GM23338 (cell line): Measurements from ENCODE around the gene LMOD3. TPM values are rescaled to one million over a fixed set of nuclear protein-coding genes. Genes with fewer than 3 reads are reported as not detected.

ENCODE experiments used
- ATAC-seq: fragments of 200-7000 bp; cut with Tn5 transposase; 3 replicates; pipeline ENCODE4 v1.9.1; 2020
- DNase-seq: peaks from one replicate; pipeline ENCODE4 v3.0.0-alpha.2; 2015; ENCODE audit warnings: low spot score
- H2AFZ ChIP-seq: fragments of 200-600 bp; sonication (generic); 2 replicates; pipeline ENCODE4 v1.8.0; 2016; ENCODE audit warnings: antibody characterized with exemption, mild to moderate bottlenecking, moderate library complexity
- H3F3A ChIP-seq: fragments of 200-600 bp; sonication (generic); replicated peaks from 2 replicates; pipeline ENCODE4 v1.8.0; 2017; ENCODE audit warnings: antibody characterized with exemption, mixed run types, low read depth
- H3K27ac ChIP-seq: fragments of 200-600 bp; sonication (generic); 2 replicates; pipeline ENCODE4 v1.6.1; 2016; ENCODE audit warnings: low read depth
- H3K27me3 ChIP-seq: fragments of 200-600 bp; sonication (generic); 2 replicates; pipeline ENCODE4 v1.8.0; 2016; ENCODE audit warnings: mild to moderate bottlenecking, mixed run types, moderate library complexity; ENCODE audit not compliant: insufficient read depth
- H3K36me3 ChIP-seq: fragments of 200-600 bp; sonication (generic); 2 replicates; pipeline ENCODE4 v1.8.0; 2016; ENCODE audit warnings: mild to moderate bottlenecking; ENCODE audit not compliant: insufficient read depth
- H3K4me1 ChIP-seq: fragments of 200-600 bp; sonication (generic); 2 replicates; pipeline ENCODE4 v1.8.0; 2016; ENCODE audit warnings: mild to moderate bottlenecking, moderate library complexity; ENCODE audit not compliant: insufficient read depth
- H3K4me2 ChIP-seq: fragments of 200-600 bp; sonication (generic); 2 replicates; pipeline ENCODE4 v1.7.1; 2017; ENCODE audit warnings: mixed run types
- H3K4me3 ChIP-seq: fragments of 200-600 bp; sonication (generic); 2 replicates; pipeline ENCODE4 v1.6.1; 2016; ENCODE audit warnings: mixed run types
- H3K79me2 ChIP-seq: fragments of 200-600 bp; sonication (generic); replicated peaks from 2 replicates; pipeline ENCODE4 v1.8.0; 2017; ENCODE audit warnings: mild to moderate bottlenecking; ENCODE audit not compliant: insufficient read depth
- H3K9me2 ChIP-seq: fragments of 200-600 bp; sonication (generic); 2 replicates; pipeline ENCODE4 v1.8.0; 2017; ENCODE audit not compliant: insufficient read depth
- H4K20me1 ChIP-seq: fragments of 200-600 bp; sonication (generic); replicated peaks from 2 replicates; pipeline ENCODE4 v1.8.0; 2017; ENCODE audit warnings: mild to moderate bottlenecking; ENCODE audit not compliant: insufficient read depth
- H3K27ac Mint-ChIP-seq: 2 replicates; pipeline ENCODE4 v1.8.0; 2020; ENCODE audit warnings: inconsistent platforms, mild to moderate bottlenecking, moderate library complexity, mixed read lengths
- H3K27me3 Mint-ChIP-seq: 3 replicates; pipeline ENCODE4 v1.8.0; 2022; ENCODE audit warnings: low read depth, mild to moderate bottlenecking, moderate library complexity, mixed read lengths, inconsistent platforms; ENCODE audit not compliant: insufficient read depth, poor library complexity
- H3K36me3 Mint-ChIP-seq: 3 replicates; pipeline ENCODE4 v1.8.0; 2021; ENCODE audit warnings: low read depth, mild to moderate bottlenecking, inconsistent platforms, moderate library complexity, mixed read lengths
- H3K4me1 Mint-ChIP-seq: 3 replicates; pipeline ENCODE4 v1.8.0; 2020; ENCODE audit warnings: mild to moderate bottlenecking, inconsistent platforms, mixed read lengths
- H3K4me3 Mint-ChIP-seq: 3 replicates; pipeline ENCODE4 v1.8.0; 2021; ENCODE audit warnings: moderate library complexity, mild to moderate bottlenecking, inconsistent platforms, mixed read lengths
- H3K9me3 Mint-ChIP-seq: 3 replicates; pipeline ENCODE4 v1.8.0; 2020; ENCODE audit warnings: moderate library complexity, mild to moderate bottlenecking, inconsistent platforms, mixed read lengths
- CREB1 ChIP-seq: fragments of 250-450 bp; sonication (Bioruptor Pico); IDR thresholded peaks from 2 replicates; pipeline ENCODE4 v1.5.0; 2020; ENCODE audit warnings: low read depth, mild to moderate bottlenecking, moderate library complexity
- CTCF ChIP-seq, 2 experiments: fragments of 200-600 bp in 1 of 2; sonication (generic) in 1 of 2; conservative IDR thresholded peaks; 2 replicates each; pipeline versions ENCODE4 v1.5.1 to v1.6.1; 2016 to 2017; ENCODE audit warnings: antibody characterized with exemption in 2 of 2, low read depth in 2 of 2, mild to moderate bottlenecking in 2 of 2, moderate library complexity in 1 of 2
- ETS1 ChIP-seq: IDR thresholded peaks from 2 replicates; pipeline ENCODE4 v1.6.1; 2016; ENCODE audit warnings: antibody characterized with exemption
- EZH2 ChIP-seq: fragments of 200-600 bp; sonication (generic); IDR thresholded peaks from one replicate; pipeline ENCODE4 v1.8.0; 2017; ENCODE audit warnings: antibody characterized with exemption, mild to moderate bottlenecking, low read depth; ENCODE audit not compliant: unreplicated experiment
- EZH2phosphoT487 ChIP-seq: fragments of 200-600 bp; sonication (generic); IDR thresholded peaks from one replicate; pipeline ENCODE4 v1.8.1; 2018; ENCODE audit warnings: antibody characterized with exemption; ENCODE audit not compliant: unreplicated experiment
- JUNB ChIP-seq: IDR thresholded peaks from one replicate; pipeline ENCODE4 v1.6.1; 2016; ENCODE audit warnings: antibody characterized with exemption; ENCODE audit not compliant: unreplicated experiment
- NANOG ChIP-seq: IDR thresholded peaks from 2 replicates; pipeline ENCODE4 v1.6.1; 2016; ENCODE audit warnings: antibody characterized with exemption, borderline replicate concordance
- POLR2AphosphoS5 ChIP-seq: IDR thresholded peaks from 2 replicates; pipeline ENCODE4 v1.6.1; 2016; ENCODE audit warnings: antibody characterized with exemption, low read depth
- REST ChIP-seq: IDR thresholded peaks from one replicate; pipeline ENCODE4 v1.6.1; 2018; ENCODE audit warnings: antibody characterized with exemption; ENCODE audit not compliant: unreplicated experiment
- STAT1 ChIP-seq: IDR thresholded peaks from one replicate; pipeline ENCODE4 v1.6.1; 2016; ENCODE audit warnings: antibody characterized with exemption; ENCODE audit not compliant: unreplicated experiment
- ZNF114 ChIP-seq: fragments of 250-450 bp; sonication (Bioruptor Pico); IDR thresholded peaks from 2 replicates; pipeline ENCODE4 v1.5.0; 2020; ENCODE audit warnings: mild to moderate bottlenecking, moderate library complexity
- ZNF331 ChIP-seq: fragments of 250-450 bp; sonication (Bioruptor Pico); IDR thresholded peaks from 2 replicates; pipeline ENCODE4 v1.5.0; 2020; ENCODE audit warnings: low read depth, mild to moderate bottlenecking, moderate library complexity
- ZNF462 ChIP-seq: fragments of 250-450 bp; sonication (Bioruptor Pico); IDR thresholded peaks from 2 replicates; pipeline ENCODE4 v1.5.0; 2020; ENCODE audit warnings: mild to moderate bottlenecking, moderate library complexity
- polyA plus RNA-seq: library from polyadenylated mRNA; unstranded; fragments of >200 nt; fragmentation: Nextera tagmentation; extraction: Ambion mirVana; gene quantifications from 2 replicates; pipeline ENCODE4 v1.2.1, GENCODE V29; 2016
- total RNA-seq: library from RNA; depleted of rRNA; stranded (reverse); fragments of >200 nt; shearing (Covaris generic); gene quantifications from 2 replicates; pipeline ENCODE4 v1.2.3, GENCODE V29; 2014

LMOD3 gene
- total and polyA plus RNA-seq, 2 experiments from 2014 or later: 0.06 TPM; not detected in 1

- H3K4me3 ChIP-seq: peak overlapping the region; percentile 81
- 0 out of 2 replicates have a peak, but pooled peaks cover 19% of the 10 kb centered on the region for H3K79me2 ChIP-seq
- Mint-ChIP-seq H3K9me3 (no peaks in the 10 kb centered on the region), H3K36me3 (no peaks in the 10 kb centered on the region; the same call in 2 of the 3 replicates), H3K27ac (no peak overlapping the region), H3K4me3 (peak overlapping the region; percentile 95), H3K27me3 (peaks cover 4% of the 10 kb centered on the region), H3K4me1 (peaks cover 53% of the 10 kb centered on the region)
- ATAC-seq: peak; percentile 9; the same call in 2 of the 3 replicates
- H3K27ac ChIP-seq: no peak overlapping the region
- H3K4me2 ChIP-seq: peak overlapping the region; percentile 84
- H3K27me3 ChIP-seq: no peaks in the 10 kb centered on the region
- H2AFZ ChIP-seq: peak overlapping the region; percentile 95
- TF ChIP-seq ZNF331 (no peak), CTCF (conservative IDR thresholded peaks at IDR 0.05; ENCODE audit: low read depth in 2 of 2) (no peak), CREB1 (CRISPR knock-in tag) (no peak), POLR2AphosphoS5 (no peak), NANOG (no peak), REST (no peak), ZNF114 (CRISPR knock-in tag) (no peak), EZH2phosphoT487 (no peak), ETS1 (no peak), ZNF462 (CRISPR knock-in tag) (no peak), EZH2 (no peak), JUNB (no peak), STAT1 (no peak)
- no peaks in the 10 kb centered on the region for H3K36me3 ChIP-seq
- DNase-seq: no peak
- no peaks in the 10 kb centered on the region for H3F3A ChIP-seq
- no peaks in the 10 kb centered on the region for H4K20me1 ChIP-seq
- peaks cover 41% of the 10 kb centered on the region for H3K4me1 ChIP-seq
- H3K9me2 ChIP-seq: no peaks in the 10 kb centered on the region
These were observed 36.3 kb downstream of the LMOD3 start for GRCh38 chr3:69085833-69086722.
